Activated CD4-positive, alpha-beta T cell treated with anti-CD3 and anti-CD28 coated beads, Interleukin-2, amount 50 U/mL, for 4 hours (primary cell): Measurements from ENCODE around the gene LSR.

Source experiments
- DNase-seq, 2 experiments: peaks; one replicate each; pipeline ENCODE4 v3.0.0-alpha.2; 2020

The LSR gene

GRCh38 chr19:35249146-35249847 lies 495 bp downstream of the LSR start:
- no peak for DNase-seq

- no peak for DNase-seq
Measured at GRCh38 chr19:35249848-35250711, 1.3 kb downstream of the LSR start.

- no peak for DNase-seq
Measured at GRCh38 chr19:35251456-35251855, 2.7 kb downstream of the LSR start.

DNA sequence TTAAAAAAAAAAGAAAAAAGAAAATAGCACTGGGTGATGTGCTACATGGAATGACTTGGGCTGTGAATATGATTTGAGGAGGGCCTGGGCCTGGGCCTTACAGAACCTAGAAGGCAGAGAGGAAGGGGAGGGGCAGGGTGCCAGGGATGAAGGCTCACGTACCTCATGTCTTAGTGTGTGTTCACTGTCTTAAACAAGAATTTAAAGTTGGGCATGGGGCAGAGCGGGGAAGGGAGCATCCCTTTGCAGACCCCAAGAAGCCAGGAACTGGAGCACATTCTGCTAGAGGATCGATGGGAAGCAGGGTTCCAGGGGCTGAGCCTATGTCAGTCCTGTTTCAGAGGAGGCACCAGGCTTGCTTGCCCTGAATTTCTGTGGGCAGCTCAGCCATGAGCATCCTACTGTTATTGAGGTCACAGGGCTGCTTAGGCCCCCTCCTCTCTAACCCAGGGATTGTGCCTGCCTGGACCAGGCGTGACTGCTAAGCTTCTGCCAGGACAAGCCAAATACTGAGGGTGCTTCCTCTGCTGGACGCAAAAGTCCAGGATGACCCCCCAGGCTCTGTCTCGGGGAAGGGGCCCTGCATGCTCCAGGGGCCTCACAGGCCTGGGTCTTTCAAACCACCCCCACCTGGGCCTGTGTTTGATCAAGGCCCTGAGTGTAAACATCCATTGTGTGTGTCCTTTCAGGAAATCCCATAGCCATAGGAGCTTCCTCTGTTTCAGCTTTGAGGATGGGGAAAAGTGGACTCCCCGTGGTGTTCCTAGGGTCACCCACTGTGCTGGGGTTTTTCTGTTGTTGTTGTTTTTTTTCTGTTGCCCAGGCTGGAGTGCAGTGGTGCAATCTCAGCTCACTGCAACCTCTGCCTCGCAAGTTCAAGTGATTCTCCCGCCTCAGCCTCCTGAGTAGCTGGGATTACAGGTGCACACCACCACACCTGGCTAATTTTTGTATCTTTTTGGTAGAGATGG lies 4.8 kb downstream of the LSR start:
- DNase-seq = no peak

DNA sequence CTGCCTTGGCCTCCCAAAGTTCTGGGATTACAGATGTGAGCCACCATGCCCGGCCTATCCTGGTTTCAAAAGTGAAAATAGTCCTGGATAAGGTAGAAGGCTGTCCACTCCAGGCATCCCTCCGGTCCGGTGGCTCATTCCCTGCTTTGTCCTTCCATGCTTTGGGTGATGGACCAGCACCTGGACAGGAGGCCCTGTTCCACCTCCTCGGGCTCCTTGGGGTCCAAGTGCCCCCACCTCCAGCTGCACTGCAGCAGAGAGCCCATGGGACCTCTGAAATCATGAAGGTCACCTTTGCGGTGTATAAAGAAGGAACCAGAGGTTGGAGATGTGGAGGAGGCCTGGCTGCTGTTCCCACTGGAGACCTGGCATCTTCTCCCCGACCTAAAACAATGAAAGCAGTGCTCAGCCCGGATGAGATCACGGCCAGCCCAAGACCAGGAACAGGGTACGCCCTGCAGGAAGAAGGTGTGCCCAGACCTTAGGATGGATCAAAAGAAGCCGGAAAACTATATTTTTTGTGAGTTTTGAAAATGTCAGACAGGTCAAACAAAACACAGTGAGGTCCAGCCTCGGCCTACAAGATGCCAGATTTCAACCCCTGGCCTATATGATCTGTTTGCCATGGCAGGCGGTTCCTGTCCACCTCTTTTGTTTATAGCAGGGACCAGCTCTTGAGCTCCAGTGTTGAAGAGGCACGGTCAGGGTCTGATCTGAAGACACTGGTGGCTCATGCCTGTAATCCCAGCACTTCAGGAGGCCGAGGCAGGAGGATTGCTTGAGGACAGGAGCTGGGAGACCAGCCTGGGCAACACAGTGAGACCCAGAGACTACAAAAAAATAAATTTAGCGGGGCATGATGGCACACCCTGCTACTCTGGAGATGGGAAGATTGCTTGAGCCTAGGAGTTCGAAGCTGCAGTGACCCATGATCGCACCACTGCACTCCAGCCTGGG lies 5.8 kb downstream of the LSR start:
- no peak for DNase-seq

- DNase-seq = no peak
Measured at GRCh38 chr19:35256566-35256965, 7.8 kb downstream of the LSR start.

GRCh38 chr19:35257113-35257461 lies 8.3 kb downstream of the LSR start:
- no peak for DNase-seq

GRCh38 chr19:35260694-35261304 lies 12.0 kb downstream of the LSR start:
- no peak for DNase-seq

DNA sequence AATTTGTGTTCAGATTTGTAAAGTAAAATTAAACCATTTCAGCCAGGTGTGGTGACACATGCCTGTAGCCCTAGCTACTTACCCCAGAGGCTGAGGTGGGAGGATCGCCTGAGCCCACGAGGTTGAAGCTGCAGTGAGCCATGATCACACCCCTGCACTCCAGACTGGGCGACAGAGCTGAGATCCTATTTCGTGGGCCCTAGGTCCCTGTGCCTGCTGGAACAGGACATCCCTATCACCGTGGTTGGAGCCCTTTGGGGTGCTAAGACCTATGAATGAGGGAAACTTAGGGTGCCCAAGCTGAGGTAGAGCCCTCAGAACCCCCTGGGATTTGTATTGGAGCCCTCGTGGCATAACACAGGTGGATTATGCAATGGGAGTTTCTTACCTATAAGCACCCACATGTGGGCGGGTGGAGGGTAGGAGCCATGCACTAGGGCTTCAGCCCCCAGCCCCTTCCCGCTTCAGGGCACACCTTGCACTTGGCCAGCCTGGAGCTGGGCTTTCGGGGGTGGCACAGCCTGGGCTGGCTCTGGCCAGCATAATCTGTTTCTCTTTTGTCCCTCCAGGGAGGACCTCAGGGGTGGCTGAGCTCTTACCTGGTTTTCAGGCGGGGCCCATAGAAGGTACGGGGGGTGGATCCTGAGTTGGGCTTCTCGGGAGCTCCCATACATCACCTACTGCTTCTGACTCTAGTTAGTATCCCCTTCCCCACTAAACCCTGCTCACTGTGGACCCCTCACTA lies 12.7 kb downstream of the LSR start:
- DNase-seq = no peak

GRCh38 chr19:35262101-35262761 lies 13.4 kb downstream of the LSR start:
- DNase-seq = no peak

DNA sequence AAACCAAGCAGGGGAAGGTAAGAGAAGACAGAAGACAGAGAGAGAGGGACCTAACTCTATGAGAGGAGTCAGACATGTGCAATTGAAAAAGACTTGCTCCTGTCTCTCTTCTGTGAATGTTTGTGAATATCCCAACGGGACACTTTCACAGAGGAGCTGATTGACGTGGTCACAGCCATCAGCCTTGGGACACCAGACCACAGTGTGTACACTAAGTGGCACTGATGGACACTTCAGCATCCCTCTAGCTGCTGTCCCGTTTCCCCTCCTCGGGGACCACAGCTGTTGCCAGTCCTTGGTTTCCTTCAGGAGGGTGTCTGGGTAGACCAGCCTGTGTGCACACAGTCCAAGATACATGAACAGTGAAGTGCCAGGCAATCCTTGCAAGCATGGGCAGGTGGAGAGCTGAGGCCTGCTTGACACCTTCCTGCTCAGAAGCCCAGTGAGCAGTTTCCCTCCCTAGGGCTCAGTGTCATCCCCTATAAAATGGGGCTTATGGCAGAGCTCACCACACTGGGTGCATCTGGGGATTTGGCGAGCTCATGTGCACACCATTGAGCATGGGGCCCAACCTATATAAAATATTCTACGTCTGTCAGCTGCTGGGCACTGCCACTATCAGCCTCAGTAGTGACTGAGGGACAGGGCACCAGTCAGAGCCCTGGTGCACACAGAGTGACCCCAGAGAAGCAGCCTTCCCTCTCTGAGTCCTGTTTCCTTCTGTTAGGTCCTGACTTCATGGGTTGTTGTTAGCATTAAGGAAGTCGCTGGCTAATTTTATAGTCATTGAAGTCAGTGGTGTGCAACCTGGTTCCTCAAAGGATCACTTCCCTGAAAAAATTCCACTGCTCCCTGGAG lies 15.7 kb downstream of the LSR start:
- no peak for DNase-seq

- no peak for DNase-seq
Measured at GRCh38 chr19:35265126-35265899, 16.5 kb downstream of the LSR start.

DNA sequence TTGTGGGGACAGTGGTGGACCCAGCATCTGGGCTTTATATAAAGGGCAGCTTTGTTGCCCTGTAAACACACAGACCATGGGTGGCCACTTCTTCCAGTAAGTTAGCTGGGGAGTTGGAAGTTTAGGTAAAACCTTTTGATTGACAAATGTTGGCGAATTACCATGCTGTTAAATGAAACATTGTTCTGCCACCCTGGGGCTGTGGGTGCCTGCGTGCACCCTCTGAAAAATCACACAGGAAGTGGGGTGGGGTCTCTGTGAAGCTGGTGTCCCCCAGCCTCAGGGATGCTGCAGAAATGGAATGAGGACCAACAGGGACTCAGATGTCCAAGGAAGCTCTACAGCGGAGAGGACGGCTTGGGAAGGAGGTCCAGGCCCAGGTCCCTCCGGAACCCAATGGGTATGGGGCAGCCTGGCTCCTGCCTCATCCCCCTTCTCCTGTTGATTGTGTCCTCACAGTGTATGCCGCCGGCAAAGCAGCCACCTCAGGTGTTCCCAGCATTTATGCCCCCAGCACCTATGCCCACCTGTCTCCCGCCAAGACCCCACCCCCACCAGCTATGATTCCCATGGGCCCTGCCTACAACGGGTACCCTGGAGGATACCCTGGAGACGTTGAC lies 17.2 kb downstream of the LSR start:
- DNase-seq = no peak

DNA sequence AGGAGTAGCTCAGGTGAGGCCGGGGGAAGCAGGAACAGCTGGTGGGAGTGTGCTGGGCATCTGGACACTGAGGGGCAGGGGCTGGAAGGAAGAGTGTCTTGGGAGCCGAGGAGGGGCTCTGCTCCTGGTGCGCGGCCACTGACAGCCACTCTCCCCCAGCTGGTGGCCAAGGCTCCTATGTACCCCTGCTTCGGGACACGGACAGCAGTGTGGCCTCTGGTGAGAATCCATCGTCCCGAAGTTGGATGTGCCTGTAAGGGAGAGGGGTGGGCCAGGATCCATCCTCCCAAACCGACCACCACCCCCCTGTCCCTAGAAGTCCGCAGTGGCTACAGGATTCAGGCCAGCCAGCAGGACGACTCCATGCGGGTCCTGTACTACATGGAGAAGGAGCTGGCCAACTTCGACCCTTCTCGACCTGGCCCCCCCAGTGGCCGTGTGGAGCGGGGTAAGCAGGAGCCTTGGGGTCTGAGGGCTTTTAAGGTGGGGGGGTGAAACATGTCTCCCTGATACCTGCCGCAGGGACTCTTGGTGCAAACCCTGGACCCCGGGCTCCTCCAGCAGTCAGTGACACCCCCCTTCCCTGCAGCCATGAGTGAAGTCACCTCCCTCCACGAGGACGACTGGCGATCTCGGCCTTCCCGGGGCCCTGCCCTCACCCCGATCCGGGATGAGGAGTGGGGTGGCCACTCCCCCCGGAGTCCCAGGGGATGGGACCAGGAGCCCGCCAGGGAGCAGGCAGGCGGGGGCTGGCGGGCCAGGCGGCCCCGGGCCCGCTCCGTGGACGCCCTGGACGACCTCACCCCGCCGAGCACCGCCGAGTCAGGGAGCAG lies 17.9 kb downstream of the LSR start:
- no peak for DNase-seq

DNA sequence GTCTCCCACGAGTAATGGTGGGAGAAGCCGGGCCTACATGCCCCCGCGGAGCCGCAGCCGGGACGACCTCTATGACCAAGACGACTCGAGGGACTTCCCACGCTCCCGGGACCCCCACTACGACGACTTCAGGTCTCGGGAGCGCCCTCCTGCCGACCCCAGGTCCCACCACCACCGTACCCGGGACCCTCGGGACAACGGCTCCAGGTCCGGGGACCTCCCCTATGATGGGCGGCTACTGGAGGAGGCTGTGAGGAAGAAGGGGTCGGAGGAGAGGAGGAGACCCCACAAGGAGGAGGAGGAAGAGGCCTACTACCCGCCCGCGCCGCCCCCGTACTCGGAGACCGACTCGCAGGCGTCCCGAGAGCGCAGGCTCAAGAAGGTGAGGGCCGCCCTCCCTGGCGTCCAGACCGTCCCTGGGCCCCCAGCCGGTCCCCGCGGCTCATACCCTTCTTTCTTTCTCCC lies 18.6 kb downstream of the LSR start:
- peak; percentile 43 to 48 for DNase-seq

DNA sequence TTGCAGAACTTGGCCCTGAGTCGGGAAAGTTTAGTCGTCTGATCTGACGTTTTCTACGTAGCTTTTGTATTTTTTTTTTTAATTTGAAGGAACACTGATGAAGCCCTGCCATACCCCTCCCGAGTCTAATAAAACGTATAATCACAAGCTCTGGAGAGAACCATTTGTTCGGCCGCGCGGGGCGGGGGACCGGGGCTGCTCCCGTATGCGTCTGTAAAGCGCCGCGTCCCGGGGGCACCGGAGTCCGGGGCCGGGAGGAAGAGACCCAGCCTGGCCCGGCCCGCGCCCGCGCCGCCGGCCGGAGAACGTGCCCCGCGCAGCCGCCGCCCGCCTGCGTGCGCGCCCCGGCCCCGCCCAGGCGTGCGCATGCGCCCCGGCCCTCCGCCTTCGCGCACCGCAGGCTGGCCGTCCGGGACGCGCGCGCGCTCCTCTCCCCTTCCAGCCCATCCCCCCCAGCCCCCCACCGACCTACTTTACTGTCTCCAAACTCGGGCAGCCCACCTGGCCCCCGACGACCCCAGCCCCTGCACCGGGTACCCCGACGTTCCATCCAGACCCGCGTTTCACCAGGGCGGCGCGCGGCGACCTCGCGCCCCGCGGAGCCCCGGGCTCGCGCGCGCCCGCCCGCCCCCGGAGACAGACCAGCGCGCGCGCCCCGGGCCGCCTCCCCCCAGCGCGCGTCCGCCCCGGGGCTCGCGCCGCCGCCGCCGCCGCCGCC lies 19.2 kb downstream of the LSR start:
- DNase-seq = peak; percentile 50 to 58
